SIG-M5 treated with dmso at 0.1 percent for 504 hours (cell line): ENCODE measurements around the gene ASB5.

Source experiments
- DNase-seq: peaks from one replicate; lab custom pipeline; 2025; ENCODE audit not compliant: unreplicated experiment; lab: John Stamatoyannopoulos, UW

The ASB5 gene

GRCh38 chr4:176185051-176185450 lies 84.0 kb downstream of the ASB5 start:
- no peak for DNase-seq
